ENCODE measurements around the gene GORASP2.

Gene GORASP2

GRCh38 chr2:171008550-171009205, 79.6 kb downstream of the GORASP2 start:
- DNase-seq = no peak

GRCh38 chr2:171009386-171009785, 80.3 kb downstream of the GORASP2 start:
- DNase-seq = no peak

GRCh38 chr2:171013851-171014250, 84.8 kb downstream of the GORASP2 start:
- no peak for DNase-seq

- no peak for DNase-seq
Observed at GRCh38 chr2:171016125-171016524, 87.1 kb downstream of the GORASP2 start.
